HepG2 (cell line): ENCODE results near the gene AGK.

Source experiments
- ATRX ChIP-seq: sonication (generic); formaldehyde crosslinking; IDR thresholded peaks from 2 replicates; pipeline ENCODE4 v1.4.0; 2020; ENCODE audit warnings: missing genetic modification reagents, borderline replicate concordance
- EZH2 ChIP-seq: conservative IDR thresholded peaks from 2 replicates; pipeline ENCODE4 v1.6.1; 2012; ENCODE audit warnings: mild to moderate bottlenecking, low read depth, low read length, moderate library complexity
- ISL2 ChIP-seq: sonication (generic); formaldehyde crosslinking; IDR thresholded peaks from 2 replicates; pipeline ENCODE4 v1.5.0; 2020; ENCODE audit warnings: missing genetic modification reagents
- KLF6 ChIP-seq: IDR thresholded peaks from 2 replicates; pipeline ENCODE4 v1.8.0; 2016; ENCODE audit warnings: missing biosample characterization, missing genetic modification reagents
- MATR3 ChIP-seq: sonication (generic); formaldehyde crosslinking; IDR thresholded peaks from 2 replicates; pipeline ENCODE4 v1.4.0; 2020; ENCODE audit warnings: missing genetic modification reagents
- NPAS2 ChIP-seq: sonication (generic); formaldehyde crosslinking; IDR thresholded peaks from 2 replicates; pipeline ENCODE4 v1.8.0; 2022; ENCODE audit warnings: mild to moderate bottlenecking, missing genetic modification reagents, borderline replicate concordance
- SIN3A ChIP-seq: IDR thresholded peaks from 2 replicates; pipeline ENCODE4 v1.6.1; 2011; ENCODE audit warnings: low read depth, mild to moderate bottlenecking, control low read depth, low read length, borderline replicate concordance
- SMC3 ChIP-seq: IDR thresholded peaks from 2 replicates; pipeline ENCODE4 v1.6.1; 2011; ENCODE audit warnings: low read length, improper control_type of control experiment
- TF ChIP-seq, protein P1 (sequence below): IDR thresholded peaks from 2 replicates; pipeline ENCODE4 v1.6.1; 2012; ENCODE audit warnings: inconsistent platforms

DNA sequence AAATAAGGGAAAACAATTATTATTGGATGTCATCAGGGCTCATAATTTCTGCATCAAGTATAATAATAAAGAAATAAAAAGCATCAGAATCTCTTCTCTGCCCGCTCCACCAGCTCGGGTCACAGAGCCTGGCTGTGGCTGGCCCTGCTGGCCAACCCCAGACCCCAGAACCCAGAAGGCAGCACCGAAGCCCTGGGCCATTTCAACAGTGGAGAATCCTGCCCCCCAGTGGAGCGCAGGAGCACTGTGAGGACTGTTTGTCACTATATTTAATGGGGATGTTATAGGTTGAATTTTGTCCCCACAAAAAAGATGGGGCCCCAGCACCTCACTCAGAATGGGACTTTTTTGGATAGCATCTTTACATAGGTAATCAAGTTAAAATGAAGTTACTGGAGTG is 123.5 kb downstream of the AGK start:
- no peak for TF ChIP-seq KLF6 (CRISPR knock-in tag)
- no peak for TF ChIP-seq SIN3A
- TF ChIP-seq MATR3 (CRISPR knock-in tag), result no peak
- no peak for TF ChIP-seq EZH2
- no peak for TF ChIP-seq ISL2
- TF ChIP-seq NPAS2 (CRISPR knock-in tag), result no peak
- TF ChIP-seq SMC3, result no peak
- no peak for TF ChIP-seq ATRX
- TF ChIP-seq, protein P1, sequence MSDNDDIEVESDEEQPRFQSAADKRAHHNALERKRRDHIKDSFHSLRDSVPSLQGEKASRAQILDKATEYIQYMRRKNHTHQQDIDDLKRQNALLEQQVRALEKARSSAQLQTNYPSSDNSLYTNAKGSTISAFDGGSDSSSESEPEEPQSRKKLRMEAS, result no peak
